PC-9 (cell line): ENCODE data around the gene FARP1.

ENCODE experiments used
- EZH2 ChIP-seq: fragments of 200-600 bp; sonication (generic); IDR thresholded peaks from 2 replicates; pipeline ENCODE4 v1.8.0; 2017; ENCODE audit warnings: antibody characterized with exemption, low read depth
- TF ChIP-seq, protein P1 (sequence below): fragments of 200-600 bp; sonication (generic); conservative IDR thresholded peaks from 2 replicates; pipeline ENCODE4 v1.6.1; 2017; ENCODE audit warnings: mixed run types, antibody characterized with exemption, mild to moderate bottlenecking, moderate library complexity

DNA sequence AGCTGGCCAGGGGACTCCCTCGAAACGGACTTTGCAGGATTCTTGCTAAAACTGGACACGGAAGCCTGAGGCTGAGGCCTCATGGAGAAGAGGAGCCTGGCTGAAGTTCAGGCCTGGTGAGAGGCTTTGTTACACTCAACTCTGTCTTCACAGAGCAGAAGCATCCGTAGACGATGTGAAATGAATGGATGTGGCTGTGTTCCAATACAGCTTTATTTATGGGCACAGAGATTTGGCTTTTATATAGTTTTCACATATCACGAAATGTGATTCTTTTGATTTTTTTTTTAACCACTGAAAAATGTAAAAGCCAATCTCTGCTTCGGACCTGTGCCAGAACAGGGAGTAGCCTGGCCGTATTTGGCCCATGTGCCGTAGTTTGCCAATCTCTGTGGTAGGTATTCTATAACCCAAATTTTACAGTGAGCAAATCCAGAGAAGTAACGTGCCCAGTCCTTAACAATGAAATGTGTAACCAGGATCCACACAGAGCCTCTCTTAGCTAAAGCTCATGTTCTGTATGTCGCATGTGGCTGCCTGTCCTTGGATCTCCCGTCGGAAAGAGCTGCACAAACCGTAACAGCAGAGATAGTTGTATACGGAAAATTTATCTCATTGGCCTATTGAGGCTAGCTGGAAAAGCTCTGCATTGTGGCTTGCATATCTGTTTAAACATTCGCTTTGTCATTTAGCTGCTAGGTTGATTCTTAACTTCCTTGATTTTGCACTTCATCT is 205.7 kb downstream of the FARP1 start:
- TF ChIP-seq, protein P1, sequence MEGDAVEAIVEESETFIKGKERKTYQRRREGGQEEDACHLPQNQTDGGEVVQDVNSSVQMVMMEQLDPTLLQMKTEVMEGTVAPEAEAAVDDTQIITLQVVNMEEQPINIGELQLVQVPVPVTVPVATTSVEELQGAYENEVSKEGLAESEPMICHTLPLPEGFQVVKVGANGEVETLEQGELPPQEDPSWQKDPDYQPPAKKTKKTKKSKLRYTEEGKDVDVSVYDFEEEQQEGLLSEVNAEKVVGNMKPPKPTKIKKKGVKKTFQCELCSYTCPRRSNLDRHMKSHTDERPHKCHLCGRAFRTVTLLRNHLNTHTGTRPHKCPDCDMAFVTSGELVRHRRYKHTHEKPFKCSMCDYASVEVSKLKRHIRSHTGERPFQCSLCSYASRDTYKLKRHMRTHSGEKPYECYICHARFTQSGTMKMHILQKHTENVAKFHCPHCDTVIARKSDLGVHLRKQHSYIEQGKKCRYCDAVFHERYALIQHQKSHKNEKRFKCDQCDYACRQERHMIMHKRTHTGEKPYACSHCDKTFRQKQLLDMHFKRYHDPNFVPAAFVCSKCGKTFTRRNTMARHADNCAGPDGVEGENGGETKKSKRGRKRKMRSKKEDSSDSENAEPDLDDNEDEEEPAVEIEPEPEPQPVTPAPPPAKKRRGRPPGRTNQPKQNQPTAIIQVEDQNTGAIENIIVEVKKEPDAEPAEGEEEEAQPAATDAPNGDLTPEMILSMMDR, result no peak
- no peak for TF ChIP-seq EZH2
